H9 (cell line): ENCODE results near the gene EIF4H. TPM values are rescaled to one million over a fixed set of nuclear protein-coding genes. Genes with fewer than 3 reads are reported as not detected.
A peak's percentile ranks its signal among the peaks of the same experiment; 100 is the strongest.

Experiments
- DNase-seq: peaks from one replicate; pipeline ENCODE4 v3.0.0-alpha.2; 2017
- H2AFZ ChIP-seq: one replicate; pipeline ENCODE4 v1.6.1; 2013; ENCODE audit warnings: mild to moderate bottlenecking, low read length, control low read depth, moderate library complexity
- H2AK5ac ChIP-seq: 2 replicates; pipeline ENCODE4 v1.6.1; 2013; ENCODE audit warnings: low read length, control low read depth, mixed read lengths; ENCODE audit not compliant: insufficient read length
- H2BK120ac ChIP-seq: one replicate; pipeline ENCODE4 v1.6.1; 2013; ENCODE audit warnings: low read depth, mild to moderate bottlenecking, low read length, control low read depth, inconsistent platforms; ENCODE audit not compliant: poor library complexity, severe bottlenecking
- H2BK12ac ChIP-seq: 2 replicates; pipeline ENCODE4 v1.6.1; 2013; ENCODE audit warnings: low read length, control low read depth, mixed read lengths, low read depth; ENCODE audit not compliant: insufficient read length
- H2BK15ac ChIP-seq: 2 replicates; pipeline ENCODE4 v1.6.1; 2013; ENCODE audit warnings: low read depth, low read length, control low read depth
- H2BK20ac ChIP-seq: one replicate; pipeline ENCODE4 v1.6.1; 2013; ENCODE audit warnings: low read depth, mild to moderate bottlenecking, low read length, control low read depth, inconsistent platforms; ENCODE audit not compliant: poor library complexity, severe bottlenecking
- H2BK5ac ChIP-seq: 2 replicates; pipeline ENCODE4 v1.6.1; 2013; ENCODE audit warnings: low read length, control low read depth, mixed read lengths; ENCODE audit not compliant: insufficient read length
- H3K14ac ChIP-seq: 2 replicates; pipeline ENCODE4 v1.6.1; 2013; ENCODE audit warnings: low read length, control low read depth; ENCODE audit not compliant: insufficient read depth
- H3K18ac ChIP-seq: 2 replicates; pipeline ENCODE4 v1.6.1; 2013; ENCODE audit warnings: low read depth, mild to moderate bottlenecking, mixed read lengths, low read length, control low read depth; ENCODE audit not compliant: insufficient read length
- H3K23ac ChIP-seq: 2 replicates; pipeline ENCODE4 v1.6.1; 2013; ENCODE audit warnings: low read length, control low read depth, mixed read lengths, low read depth; ENCODE audit not compliant: insufficient read length
- H3K23me2 ChIP-seq: 2 replicates; pipeline ENCODE4 v1.6.1; 2013; ENCODE audit warnings: low read depth, mild to moderate bottlenecking, mixed read lengths, low read length, control low read depth; ENCODE audit not compliant: insufficient read length, poor library complexity, severe bottlenecking
- H3K27ac ChIP-seq: 2 replicates; pipeline ENCODE4 v1.5.1; 2013; ENCODE audit warnings: low read length, control low read depth, mixed read lengths, low read depth; ENCODE audit not compliant: insufficient read length
- H3K27me3 ChIP-seq: 2 replicates; pipeline ENCODE4 v1.6.1; 2013; ENCODE audit warnings: low read length, control low read depth, inconsistent platforms; ENCODE audit not compliant: insufficient read depth
- H3K4ac ChIP-seq: 2 replicates; pipeline ENCODE4 v1.6.1; 2013; ENCODE audit warnings: low read depth, mild to moderate bottlenecking, control low read depth, inconsistent platforms, low read length, moderate library complexity
- H3K4me1 ChIP-seq: 2 replicates; pipeline ENCODE4 v1.6.1; 2013; ENCODE audit warnings: low read length, control low read depth, inconsistent platforms; ENCODE audit not compliant: insufficient read depth
- H3K4me2 ChIP-seq: 2 replicates; pipeline ENCODE4 v1.6.1; 2013; ENCODE audit warnings: low read length, control low read depth, mixed read lengths; ENCODE audit not compliant: insufficient read length, insufficient read depth
- H3K56ac ChIP-seq: 2 replicates; pipeline ENCODE4 v1.6.1; 2013; ENCODE audit warnings: low read depth, mild to moderate bottlenecking, mixed read lengths, low read length, control low read depth; ENCODE audit not compliant: insufficient read length
- H3K79me1 ChIP-seq: 2 replicates; pipeline ENCODE4 v1.6.1; 2013; ENCODE audit warnings: low read depth, mild to moderate bottlenecking, moderate library complexity, low read length, control low read depth, inconsistent platforms; ENCODE audit not compliant: insufficient read depth, poor library complexity, severe bottlenecking
- H3K79me2 ChIP-seq: 2 replicates; pipeline ENCODE4 v1.6.1; 2013; ENCODE audit warnings: low read length, control low read depth, inconsistent platforms; ENCODE audit not compliant: insufficient read depth
- H3K9ac ChIP-seq: 2 replicates; pipeline ENCODE4 v1.6.1; 2013; ENCODE audit warnings: low read length, control low read depth, mixed read lengths; ENCODE audit not compliant: insufficient read length; ENCODE audit errors: extremely low read depth
- H3K9me3 ChIP-seq: one replicate; pipeline ENCODE4 v1.6.1; 2013; ENCODE audit warnings: low read depth, low read length, inconsistent platforms; ENCODE audit not compliant: control insufficient read depth
- H3T11ph ChIP-seq: one replicate; pipeline ENCODE4 v1.6.1; 2013; ENCODE audit warnings: mild to moderate bottlenecking, low read length, control low read depth, inconsistent platforms
- H4K20me1 ChIP-seq: one replicate; pipeline ENCODE4 v1.6.1; 2013; ENCODE audit not compliant: control insufficient read depth, insufficient read length, insufficient read depth
- H4K5ac ChIP-seq: 2 replicates; pipeline ENCODE4 v1.6.1; 2013; ENCODE audit warnings: low read depth, mild to moderate bottlenecking, mixed read lengths, low read length, control low read depth; ENCODE audit not compliant: insufficient read length
- H4K8ac ChIP-seq: replicated peaks from 2 replicates; pipeline ENCODE4 v1.6.1; 2013; ENCODE audit warnings: low read length, control low read depth, mixed read lengths, low read depth; ENCODE audit not compliant: insufficient read length
- H4K91ac ChIP-seq: 2 replicates; pipeline ENCODE4 v1.6.1; 2013; ENCODE audit warnings: low read depth, mild to moderate bottlenecking, moderate library complexity, mixed read lengths, low read length, control low read depth; ENCODE audit not compliant: insufficient read length
- H3K27ac Mint-ChIP-seq, 3 experiments: 2 replicates in 2 of 3; 3 replicates in 1 of 3; pipeline ENCODE4 v1.8.0; 2020 to 2021; ENCODE audit warnings: mixed read lengths in 3 of 3, mild to moderate bottlenecking in 1 of 3, moderate library complexity in 1 of 3
- H3K27me3 Mint-ChIP-seq: 2 replicates; pipeline ENCODE4 v1.8.0; 2021; ENCODE audit warnings: low read depth, mild to moderate bottlenecking, moderate library complexity, mixed read lengths
- H3K36me3 Mint-ChIP-seq, 3 experiments: 2 replicates in 2 of 3; 3 replicates in 1 of 3; pipeline ENCODE4 v1.8.0; 2020 to 2021; ENCODE audit warnings: low read depth in 3 of 3, mixed read lengths in 3 of 3; ENCODE audit not compliant: insufficient read depth in 1 of 3
- H3K4me1 Mint-ChIP-seq, 2 experiments: 2 replicates each; pipeline ENCODE4 v1.8.0; 2020; ENCODE audit warnings: mixed read lengths in 2 of 2
- H3K4me3 Mint-ChIP-seq, 2 experiments: 2 replicates in 1 of 2; 3 replicates in 1 of 2; pipeline ENCODE4 v1.8.0; 2020 to 2021; ENCODE audit warnings: mild to moderate bottlenecking in 2 of 2, mixed read lengths in 2 of 2, moderate library complexity in 1 of 2
- H3K9me3 Mint-ChIP-seq, 2 experiments: 2 replicates in 1 of 2; 3 replicates in 1 of 2; pipeline ENCODE4 v1.8.0; 2020; ENCODE audit warnings: mild to moderate bottlenecking in 2 of 2, mixed read lengths in 2 of 2, moderate library complexity in 1 of 2
- CTCF ChIP-seq: fragments of 200-600 bp; sonication (generic); conservative IDR thresholded peaks from 3 replicates; pipeline ENCODE4 v1.8.0; 2021; ENCODE audit warnings: antibody characterized with exemption, mild to moderate bottlenecking
- WGBS: extraction: QIAGEN DNeasy Blood & Tissue Kit; methylation state at CpG from one replicate; pipeline ENCODE4 v1.1.7; 2013; ENCODE audit warnings: missing lambda C conversion rate, low lambda C conversion rate, mixed read lengths; ENCODE audit not compliant: insufficient read length; ENCODE audit errors: extremely low coverage; 5-methylcytosine and 5-hydroxymethylcytosine counted together
- total RNA-seq: library from RNA; stranded (reverse); gene quantifications from 2 replicates; pipeline ENCODE4 v1.2.1, GENCODE V29; 2021

Gene EIF4H
- total RNA-seq, 1 experiment from 2014 or later = 363 TPM

GRCh38 chr7:74175340-74175739 is 1.2 kb downstream of the EIF4H start:
- Histone ChIP-seq H3K4me2 (peak overlapping the region; percentile 96), H3K79me2 (peaks cover 57% of the 10 kb centered on the region)
- DNase-seq = no peak

More at GRCh38 chr7:74175340-74175739, 1.2 kb downstream of the EIF4H start:
- Mint-ChIP-seq H3K27ac (peak overlapping the region in 1 of 3 experiments; percentile 20; a peak in 2 of 7 replicates), H3K27me3 (no peaks in the 10 kb centered on the region), H3K36me3 (peaks cover 20 to 31% (median 28%) of the 10 kb centered on the region in 3 experiments), H3K9me3 (no peaks in the 10 kb centered on the region), H3K4me3 (peak overlapping the region; percentile 90 to 93), H3K4me1 (peaks cover 38 to 39% of the 10 kb centered on the region in 2 experiments)
- no CpG with 5 or more reads among the region's 6 CpGs for WGBS
- H2AK5ac ChIP-seq = no peak overlapping the region
- H3T11ph ChIP-seq = no peak overlapping the region
- H2BK15ac ChIP-seq = no peak overlapping the region
- H2BK5ac ChIP-seq = no peak overlapping the region
- no peak overlapping the region for H2BK20ac ChIP-seq
- no peaks in the 10 kb centered on the region; the same call in 1 of the 2 replicates for H3K4me1 ChIP-seq
- H3K23me2 ChIP-seq = peaks cover 11% of the 10 kb centered on the region
- H3K56ac ChIP-seq = no peak overlapping the region
- peaks cover 3% of the 10 kb centered on the region for H4K20me1 ChIP-seq
- H3K4ac ChIP-seq = no peak overlapping the region
- H3K14ac ChIP-seq = no peak overlapping the region
- no peak overlapping the region for H3K27ac ChIP-seq
- peak overlapping the region; percentile 93 for H3K9ac ChIP-seq
- no peak overlapping the region for H4K8ac ChIP-seq
- H4K91ac ChIP-seq = no peak overlapping the region
- no peaks in the 10 kb centered on the region for H3K79me1 ChIP-seq
- no peak overlapping the region for H2BK120ac ChIP-seq
- H2AFZ ChIP-seq = no peak overlapping the region
- no peaks in the 10 kb centered on the region for H3K27me3 ChIP-seq
- H2BK12ac ChIP-seq = no peak overlapping the region
- H3K9me3 ChIP-seq = no peaks in the 10 kb centered on the region
- TF ChIP-seq CTCF = no peak
- H3K23ac ChIP-seq = no peak overlapping the region
- H3K18ac ChIP-seq = no peak overlapping the region
- H4K5ac ChIP-seq = no peak overlapping the region
